HEK293T (cell line): Measurements from ENCODE around the gene SLC6A6.

Source experiments
- CTCF ChIA-PET: fragments of 350-600 bp; formaldehyde crosslinking; extraction: SDS; loops from one replicate; lab custom pipeline; 2021; ENCODE audit warnings: antibody characterized with exemption, inconsistent platforms; lab: Yijun Ruan, JAX
- POLR2A ChIA-PET: fragments of 350-600 bp; formaldehyde crosslinking; extraction: SDS; loops from one replicate; lab custom pipeline; 2020; ENCODE audit warnings: antibody characterized with exemption, inconsistent platforms; lab: Yijun Ruan, JAX
- DNase-seq: peaks from one replicate; pipeline ENCODE4 v3.0.0; 2012; ENCODE audit warnings: mixed read lengths; ENCODE audit errors: extremely low spot score
- ARNT ChIP-seq: fragments of 450-650 bp; IDR thresholded peaks from 2 replicates; pipeline ENCODE4 v1.6.1; 2017; ENCODE audit warnings: mild to moderate bottlenecking
- BHLHE40 ChIP-seq: fragments of 450-650 bp; IDR thresholded peaks from 2 replicates; pipeline ENCODE4 v1.6.1; 2016; ENCODE audit warnings: mild to moderate bottlenecking, moderate library complexity, borderline replicate concordance
- CTBP1 ChIP-seq: fragments of 450-650 bp; IDR thresholded peaks from 2 replicates; pipeline ENCODE4 v1.6.1; 2016; ENCODE audit warnings: borderline replicate concordance
- ELF4 ChIP-seq: fragments of 450-650 bp; IDR thresholded peaks from 2 replicates; pipeline ENCODE4 v1.6.1; 2017; ENCODE audit warnings: antibody characterized with exemption
- FOXA1 ChIP-seq: fragments of 450-650 bp; IDR thresholded peaks from 2 replicates; pipeline ENCODE4 v1.6.1; 2016; ENCODE audit warnings: mild to moderate bottlenecking
- FOXK2 ChIP-seq: fragments of 450-650 bp; IDR thresholded peaks from 2 replicates; pipeline ENCODE4 v1.6.1; 2016; ENCODE audit warnings: mild to moderate bottlenecking
- FOXM1 ChIP-seq: fragments of 450-650 bp; IDR thresholded peaks from 2 replicates; pipeline ENCODE4 v1.6.1; 2017; ENCODE audit warnings: mild to moderate bottlenecking, borderline replicate concordance
- HDGF ChIP-seq: fragments of 450-650 bp; IDR thresholded peaks from 2 replicates; pipeline ENCODE4 v1.6.1; 2017; ENCODE audit warnings: antibody characterized with exemption, borderline replicate concordance
- L3MBTL2 ChIP-seq: fragments of 450-650 bp; conservative IDR thresholded peaks from 2 replicates; pipeline ENCODE4 v1.6.1; 2016; ENCODE audit warnings: mild to moderate bottlenecking
- LEF1 ChIP-seq: fragments of 450-650 bp; IDR thresholded peaks from 2 replicates; pipeline ENCODE4 v1.6.1; 2017; ENCODE audit warnings: mild to moderate bottlenecking, borderline replicate concordance
- NFRKB ChIP-seq: fragments of 450-650 bp; IDR thresholded peaks from 2 replicates; pipeline ENCODE4 v1.6.1; 2016; ENCODE audit warnings: mild to moderate bottlenecking, moderate library complexity
- SP1 ChIP-seq: fragments of 450-650 bp; IDR thresholded peaks from 2 replicates; pipeline ENCODE4 v1.6.1; 2017
- SUZ12 ChIP-seq: fragments of 450-650 bp; IDR thresholded peaks from 2 replicates; pipeline ENCODE4 v1.6.1; 2016; ENCODE audit warnings: mild to moderate bottlenecking
- TARDBP ChIP-seq: fragments of 450-650 bp; IDR thresholded peaks from 2 replicates; pipeline ENCODE4 v1.6.1; 2016
- ZNF384 ChIP-seq: fragments of 450-650 bp; IDR thresholded peaks from 2 replicates; pipeline ENCODE4 v1.6.1; 2016
- TF ChIP-seq, protein P1 (sequence below): fragments of 450-650 bp; IDR thresholded peaks from 2 replicates; pipeline ENCODE4 v1.6.1; 2016

Gene SLC6A6

DNA sequence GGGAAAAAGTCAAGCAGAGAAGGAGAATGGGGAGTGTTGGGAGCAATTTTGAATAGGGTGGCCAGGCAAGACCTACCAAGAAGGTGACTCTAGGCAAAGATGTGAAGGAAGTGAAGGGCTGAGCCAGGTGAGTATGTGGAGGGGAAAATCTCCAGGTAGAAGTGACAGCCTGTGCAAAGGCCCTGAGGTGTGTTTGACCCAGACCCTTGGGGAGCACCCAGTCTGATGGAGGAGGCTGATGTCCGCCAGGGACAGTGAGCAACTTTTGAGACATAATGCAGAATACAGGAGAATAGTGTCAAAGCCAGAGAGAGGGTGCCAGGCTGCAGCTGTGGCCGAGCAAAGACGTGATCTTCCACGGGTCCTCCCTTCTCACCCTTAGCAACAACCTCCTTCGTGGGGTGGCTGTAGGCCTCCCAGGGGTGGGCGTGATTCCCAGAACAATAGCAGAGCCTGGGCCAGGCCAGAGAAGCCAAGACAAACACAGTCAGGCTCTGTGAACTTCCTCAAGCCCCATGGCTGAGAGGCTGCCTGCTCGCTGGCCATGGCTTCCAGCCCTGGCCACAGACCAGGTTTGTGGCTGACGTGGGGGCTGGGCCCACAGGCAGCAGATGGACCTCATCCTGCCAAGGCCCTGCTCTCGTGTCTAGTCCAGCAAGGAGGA, 58.1 kb downstream of the SLC6A6 start:
- CTCF ChIA-PET: no interaction called here
- DNase-seq: no peak

DNA sequence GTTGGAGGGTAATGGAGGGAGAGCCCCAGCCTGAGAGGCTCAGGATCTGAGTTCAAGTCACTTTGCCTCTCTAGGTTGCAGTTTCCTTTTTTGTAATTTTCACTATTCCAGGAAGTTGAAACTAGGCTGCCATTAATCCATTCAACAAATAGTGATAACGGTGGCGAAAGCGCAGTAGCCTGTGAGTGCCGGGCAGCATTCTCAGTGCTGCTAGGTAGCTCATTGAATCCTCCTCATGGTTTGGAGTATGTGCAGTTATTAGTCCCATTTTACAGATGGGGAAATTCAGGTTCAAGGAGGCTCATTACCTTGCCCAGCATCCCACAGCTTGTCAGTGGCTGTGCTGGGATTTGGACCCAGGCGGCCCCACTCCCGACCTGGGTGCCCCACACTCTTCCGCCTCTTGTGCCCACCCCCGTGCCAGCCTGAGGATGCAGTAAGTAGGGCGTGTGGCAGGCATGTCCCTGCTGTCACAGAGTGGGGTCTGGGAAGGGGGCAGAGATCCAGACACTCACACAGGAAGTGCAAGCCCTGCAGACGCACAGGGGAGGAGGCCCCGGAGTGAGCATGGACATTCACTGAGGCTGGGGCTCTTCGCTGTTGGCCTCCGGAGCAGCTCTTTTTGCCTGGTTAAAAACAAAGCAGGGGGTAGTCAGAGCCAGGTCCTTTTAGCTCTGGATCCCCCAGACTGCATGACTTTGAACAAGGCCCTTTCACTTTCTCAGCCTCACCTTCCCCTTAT, 58.8 kb downstream of the SLC6A6 start:
- POLR2A ChIA-PET: no interaction called here
- TF ChIP-seq SP1: no peak
- TF ChIP-seq ZNF384: no peak
- TF ChIP-seq L3MBTL2: no peak
- no peak for DNase-seq
- CTCF ChIA-PET: interaction anchor here (0.6 kb wide), 1 partner anchor 89 kb away, joined by 3 read pairs; no protein-coding TSS in a partner anchor

More for the DNA sequence above, 58.1 kb downstream of the SLC6A6 start:
- POLR2A ChIA-PET: no interaction called here
- TF ChIP-seq ELF4: no peak

DNA sequence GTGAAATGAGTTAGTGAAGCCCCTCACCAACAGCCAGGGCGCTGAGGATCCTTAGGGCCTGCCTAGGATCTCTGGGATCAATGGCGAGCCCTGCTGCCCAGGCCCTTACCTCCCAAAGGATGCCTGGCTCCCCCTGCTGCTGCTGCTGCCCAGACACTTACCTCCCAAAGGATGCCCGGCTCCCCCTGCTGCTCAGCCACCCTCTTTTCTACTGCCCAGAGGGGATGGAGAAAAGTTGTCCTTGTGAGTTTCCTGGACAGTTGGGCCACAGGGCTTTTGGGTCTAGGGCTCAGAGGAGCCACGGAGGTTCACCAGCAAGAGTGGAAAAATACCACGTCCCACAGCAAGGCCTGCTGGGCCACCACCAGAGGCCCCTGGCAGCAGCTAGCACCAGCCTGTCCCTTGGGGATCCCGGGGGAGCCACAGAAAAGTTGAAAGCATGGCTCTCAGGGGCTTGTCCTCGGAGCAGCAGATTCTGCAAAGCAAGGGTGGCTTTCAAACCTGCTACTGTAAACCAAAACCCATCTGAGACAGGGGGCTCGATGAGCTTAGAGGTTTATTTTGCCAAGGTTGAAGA, 59.4 kb downstream of the SLC6A6 start:
- DNase-seq: peak; percentile 41
- CTCF ChIA-PET: interaction anchor here (0.6 kb wide), 1 partner anchor 90 kb away, joined by 3 read pairs; no protein-coding TSS in a partner anchor
- TF ChIP-seq TARDBP: no peak
- no peak for TF ChIP-seq ELF4
- TF ChIP-seq L3MBTL2: no peak
- no peak for TF ChIP-seq FOXA1
- TF ChIP-seq HDGF: no peak
- TF ChIP-seq, protein P1, sequence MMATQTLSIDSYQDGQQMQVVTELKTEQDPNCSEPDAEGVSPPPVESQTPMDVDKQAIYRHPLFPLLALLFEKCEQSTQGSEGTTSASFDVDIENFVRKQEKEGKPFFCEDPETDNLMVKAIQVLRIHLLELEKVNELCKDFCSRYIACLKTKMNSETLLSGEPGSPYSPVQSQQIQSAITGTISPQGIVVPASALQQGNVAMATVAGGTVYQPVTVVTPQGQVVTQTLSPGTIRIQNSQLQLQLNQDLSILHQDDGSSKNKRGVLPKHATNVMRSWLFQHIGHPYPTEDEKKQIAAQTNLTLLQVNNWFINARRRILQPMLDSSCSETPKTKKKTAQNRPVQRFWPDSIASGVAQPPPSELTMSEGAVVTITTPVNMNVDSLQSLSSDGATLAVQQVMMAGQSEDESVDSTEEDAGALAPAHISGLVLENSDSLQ: no peak
- TF ChIP-seq SUZ12: no peak
- TF ChIP-seq CTBP1: no peak
- no peak for TF ChIP-seq NFRKB
- POLR2A ChIA-PET: no interaction called here

DNA sequence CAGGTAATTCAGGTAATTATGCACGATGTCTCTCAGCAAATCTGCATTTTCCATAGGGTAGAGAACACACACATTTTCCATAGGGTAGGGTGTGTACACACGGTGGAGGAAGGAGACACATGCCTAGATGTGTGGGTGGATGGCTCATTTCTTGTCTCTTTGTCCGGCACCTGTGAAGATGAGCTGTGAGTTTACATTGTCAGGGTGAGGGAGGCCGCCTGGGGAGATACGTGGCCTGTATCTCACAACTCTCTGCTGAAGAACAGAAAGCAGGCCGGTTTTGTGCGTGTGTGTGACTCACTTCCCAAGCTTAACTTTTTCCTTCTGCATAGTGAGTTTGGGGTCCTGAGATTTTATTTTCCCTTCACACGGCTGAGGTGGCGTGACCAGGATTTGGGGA, 60.3 kb downstream of the SLC6A6 start:
- DNase-seq: no peak
- ChIA-PET CTCF (no interaction called here), POLR2A (no interaction called here)
- no peak for TF ChIP-seq LEF1
- TF ChIP-seq HDGF: no peak
- TF ChIP-seq SP1: no peak
- no peak for TF ChIP-seq TARDBP
- TF ChIP-seq, protein P1: no peak
- no peak for TF ChIP-seq FOXK2
- TF ChIP-seq ARNT: no peak
- TF ChIP-seq ELF4: no peak
- no peak for TF ChIP-seq BHLHE40
- no peak for TF ChIP-seq SUZ12
- no peak for TF ChIP-seq CTBP1
- TF ChIP-seq NFRKB: no peak
- TF ChIP-seq FOXM1: no peak
- TF ChIP-seq FOXA1: no peak

DNA sequence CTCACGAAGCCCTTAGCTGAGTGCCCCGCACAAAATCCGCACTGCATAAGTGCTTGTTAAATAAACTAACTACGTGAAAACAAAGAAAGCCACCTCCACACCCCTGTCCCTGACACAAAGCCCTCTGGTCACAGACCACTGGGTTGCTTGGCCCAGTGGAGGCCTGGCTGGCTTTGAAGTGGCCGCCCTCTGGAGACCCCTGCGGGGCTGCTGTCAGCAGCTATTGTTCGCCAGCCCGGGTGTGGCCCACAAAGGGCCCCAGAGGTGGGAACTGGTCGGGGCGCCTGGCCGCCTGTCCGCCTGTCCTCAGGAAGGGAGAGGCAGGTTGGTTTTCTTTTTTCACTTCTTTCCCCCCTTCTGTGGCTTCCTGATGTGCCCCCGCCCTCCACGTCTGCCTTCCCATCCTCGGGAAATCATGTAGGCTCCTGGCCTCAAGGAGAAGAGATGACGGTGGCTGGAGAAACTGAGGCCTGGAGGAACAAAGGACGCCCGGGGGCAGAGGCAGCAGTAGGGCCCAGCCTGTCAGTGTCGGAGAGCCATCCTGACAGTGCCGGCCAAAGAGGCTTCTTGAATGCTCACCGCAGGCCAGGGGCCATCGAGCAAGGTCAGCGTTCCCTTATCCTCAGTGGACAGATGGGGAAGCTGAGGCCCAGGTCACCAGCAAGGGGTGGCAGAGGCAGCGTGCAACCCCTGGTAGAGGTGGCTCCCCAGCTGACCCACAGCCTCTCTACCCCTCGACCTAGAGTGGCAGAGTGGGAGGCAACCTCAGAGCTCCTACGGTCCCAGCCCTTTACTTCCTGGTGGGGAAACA, 61.1 kb downstream of the SLC6A6 start:
- no peak for DNase-seq
- ChIA-PET CTCF (interaction anchor here (1.0 to 1.2 kb wide), 2 partner anchors 202 to 260 kb away, joined by 3 to 5 read pairs; no protein-coding TSS in a partner anchor), POLR2A (no interaction called here)
- TF ChIP-seq L3MBTL2 (no peak), HDGF (no peak)

DNA sequence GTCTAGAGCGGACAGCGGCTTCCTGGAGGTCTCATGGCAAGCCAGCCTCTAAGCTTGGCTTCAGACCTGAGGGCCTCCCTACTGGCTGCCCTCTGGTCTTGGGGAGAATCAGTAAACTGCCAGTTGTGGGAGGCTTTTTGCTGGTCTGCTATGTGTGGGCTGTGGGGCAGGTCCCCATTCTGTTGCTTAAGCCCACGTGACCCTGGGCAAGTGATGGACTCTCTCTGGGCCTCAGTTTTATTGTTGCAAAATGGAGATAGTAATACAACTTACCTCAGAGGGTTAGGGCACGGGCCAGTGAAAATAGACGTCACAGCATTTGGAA, 61.7 kb downstream of the SLC6A6 start:
- POLR2A ChIA-PET: no interaction called here
- DNase-seq: no peak
- CTCF ChIA-PET: interaction anchor here (1.0 to 1.2 kb wide), 2 partner anchors 203 to 260 kb away, joined by 3 to 5 read pairs; no protein-coding TSS in a partner anchor
- TF ChIP-seq FOXM1 (no peak), BHLHE40 (no peak), NFRKB (no peak), ARNT (no peak), LEF1 (no peak), TARDBP (no peak), FOXK2 (no peak), SUZ12 (no peak), L3MBTL2 (no peak), ELF4 (no peak), ZNF384 (no peak), FOXA1 (no peak), SP1 (no peak), CTBP1 (no peak), HDGF (no peak)
- TF ChIP-seq, protein P1: no peak
